Calu3 (cell line): ENCODE data around the gene NAE1. TPM values are rescaled to one million over a fixed set of nuclear protein-coding genes. Genes with fewer than 3 reads are reported as not detected.
"Not testable (repeated sequence)": the region's sequence is repeated elsewhere in the genome, so short reads cannot be mapped to it uniquely, and the experiment has no call there.

Experiments used
- BruUV-seq: library from RNA; stranded (reverse); fragments of 400-500 nt; replicated peaks from 2 replicates; lab custom pipeline; 2021; lab: Mats Ljungman, UMichigan
- CTCF ChIA-PET: fragments of 300-600 bp; sonication (Branson Sonifier 250); formaldehyde crosslinking; loops from one replicate; lab custom pipeline; 2022; ENCODE audit warnings: antibody characterized with exemption; lab: Charles Lee
- DNase-seq: peaks from one replicate; pipeline ENCODE4 v3.0.0; 2022
- H3K27ac Mint-ChIP-seq: one replicate; pipeline ENCODE4 v1.8.0; 2022; ENCODE audit warnings: mixed read lengths; ENCODE audit not compliant: unreplicated experiment
- H3K27me3 Mint-ChIP-seq: one replicate; pipeline ENCODE4 v1.8.0; 2022; ENCODE audit warnings: mixed read lengths; ENCODE audit not compliant: unreplicated experiment
- H3K36me3 Mint-ChIP-seq: one replicate; pipeline ENCODE4 v1.8.0; 2022; ENCODE audit warnings: mild to moderate bottlenecking, moderate library complexity, mixed read lengths; ENCODE audit not compliant: insufficient read depth, unreplicated experiment
- H3K4me1 Mint-ChIP-seq: one replicate; pipeline ENCODE4 v1.8.0; 2022; ENCODE audit warnings: mild to moderate bottlenecking, low read depth, mixed read lengths; ENCODE audit not compliant: unreplicated experiment
- H3K4me3 Mint-ChIP-seq: one replicate; pipeline ENCODE4 v1.8.0; 2022; ENCODE audit warnings: mild to moderate bottlenecking, low read depth, moderate library complexity, mixed read lengths; ENCODE audit not compliant: unreplicated experiment
- H3K9me3 Mint-ChIP-seq: one replicate; pipeline ENCODE4 v1.8.0; 2022; ENCODE audit warnings: low read depth, mixed read lengths; ENCODE audit not compliant: unreplicated experiment
- CTCF ChIP-seq: fragments of 200-600 bp; IDR thresholded peaks from one replicate; pipeline ENCODE4 v1.8.0; 2022; ENCODE audit warnings: antibody characterized with exemption; ENCODE audit not compliant: unreplicated experiment
- intact Hi-C: fragments of 100-400 bp; cut with micrococcal nuclease; formaldehyde crosslinking; loops from one replicate; pipeline ENCODE4 v1.10.0; 2022; ENCODE audit not compliant: unreplicated experiment
- total RNA-seq: library from RNA; stranded (reverse); gene quantifications from 2 replicates; pipeline ENCODE4 v1.2.3, GENCODE V29; 2022

Gene NAE1
- total RNA-seq, 1 experiment from 2014 or later: 79.4 TPM

DNA sequence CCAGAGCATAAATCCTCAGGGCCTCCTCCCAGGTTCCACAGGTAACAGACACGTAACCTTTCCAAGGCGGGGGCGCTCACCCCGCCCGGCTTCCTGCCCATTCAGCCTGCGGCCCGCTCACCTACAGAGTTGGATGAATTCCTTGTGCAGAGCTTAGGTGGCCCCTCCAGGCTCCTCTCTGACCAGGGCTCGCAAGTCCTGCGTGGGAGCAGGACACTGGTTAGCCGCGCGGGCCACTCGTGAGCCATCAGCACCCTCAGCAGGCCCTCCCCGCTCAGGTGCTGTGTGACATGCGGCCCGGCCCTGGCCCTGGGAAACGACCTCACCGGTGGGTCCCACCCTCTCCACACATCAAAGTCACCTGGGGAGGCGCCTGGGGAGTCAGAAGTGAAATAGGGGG is 29.9 kb downstream of the NAE1 start:
- Mint-ChIP-seq H3K9me3 (no peaks in the 10 kb centered on the region), H3K4me3 (no peak overlapping the region), H3K27me3 (no peaks in the 10 kb centered on the region), H3K27ac (no peak overlapping the region), H3K36me3 (peaks cover 16% of the 10 kb centered on the region), H3K4me1 (no peaks in the 10 kb centered on the region)
- no peak for TF ChIP-seq CTCF
- no peak for DNase-seq
- intact Hi-C loops: no loop called here
- BruUV-seq: no TSS peak
- CTCF ChIA-PET: no interaction called here

GRCh38 chr16:66798161-66798560 is 32.6 kb downstream of the NAE1 start:
- H3K36me3 Mint-ChIP-seq: no peaks in the 10 kb centered on the region
- no TSS peak for BruUV-seq
- no peak for DNase-seq

DNA sequence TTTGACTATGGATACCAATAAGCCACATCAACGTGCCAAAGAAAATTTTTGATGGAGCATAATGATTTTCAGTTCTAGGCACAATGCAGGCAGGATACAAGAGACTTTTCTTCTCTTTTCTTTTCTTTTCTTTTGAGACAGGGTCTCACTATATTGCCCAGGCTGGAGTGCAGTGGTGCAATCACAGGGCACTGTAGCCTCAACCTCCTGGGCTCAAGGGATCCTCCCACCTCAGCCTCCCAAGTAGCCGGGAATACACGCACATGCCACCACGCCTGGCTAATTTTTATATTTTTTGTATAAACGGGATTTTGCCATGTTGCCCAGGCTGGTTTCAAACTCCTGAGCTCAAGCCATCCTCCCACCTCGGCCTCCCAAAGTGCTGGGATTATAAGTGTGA is 36.8 kb downstream of the NAE1 start:
- DNase-seq, H3K27ac Mint-ChIP-seq, H3K4me3 Mint-ChIP-seq, intact Hi-C loops, H3K4me1 Mint-ChIP-seq, H3K27me3 Mint-ChIP-seq, H3K36me3 Mint-ChIP-seq, BruUV-seq, CTCF ChIA-PET, H3K9me3 Mint-ChIP-seq: not testable (repeated sequence)

More at GRCh38 chr16:66798161-66798560, 32.6 kb downstream of the NAE1 start:
- H3K4me1 Mint-ChIP-seq: no peaks in the 10 kb centered on the region
- H3K4me3 Mint-ChIP-seq: no peak overlapping the region
- H3K27me3 Mint-ChIP-seq: no peaks in the 10 kb centered on the region
- intact Hi-C loops: no loop called here
- CTCF ChIA-PET: interaction anchor here (0.6 to 1.2 kb wide), 3 partner anchors 14 to 450 kb away, joined by 3 to 4 read pairs (median 3); no protein-coding TSS in a partner anchor
- H3K27ac Mint-ChIP-seq: no peak overlapping the region
- H3K9me3 Mint-ChIP-seq: no peaks in the 10 kb centered on the region
- TF ChIP-seq CTCF: no peak

- no peaks in the 10 kb centered on the region for H3K27me3 Mint-ChIP-seq
- intact Hi-C loops: no loop called here
- TF ChIP-seq CTCF: no peak
- no peaks in the 10 kb centered on the region for H3K4me1 Mint-ChIP-seq
- H3K36me3 Mint-ChIP-seq: no peaks in the 10 kb centered on the region
- H3K4me3 Mint-ChIP-seq: no peak overlapping the region
- BruUV-seq: no TSS peak
- H3K27ac Mint-ChIP-seq: no peak overlapping the region
- CTCF ChIA-PET: interaction anchor here (0.7 kb wide), 1 partner anchor 855 kb away, joined by 5 read pairs; no protein-coding TSS in a partner anchor
- DNase-seq: no peak
- no peaks in the 10 kb centered on the region for H3K9me3 Mint-ChIP-seq
These were observed 40.5 kb downstream of the NAE1 start for GRCh38 chr16:66790130-66790733.

GRCh38 chr16:66787427-66787826 is 43.3 kb downstream of the NAE1 start:
- Mint-ChIP-seq H3K27me3 (no peaks in the 10 kb centered on the region), H3K4me1 (no peaks in the 10 kb centered on the region), H3K9me3 (no peaks in the 10 kb centered on the region), H3K4me3 (no peak overlapping the region), H3K36me3 (no peaks in the 10 kb centered on the region), H3K27ac (no peak overlapping the region)
- CTCF ChIA-PET: no interaction called here
- no peak for TF ChIP-seq CTCF
- DNase-seq: no peak
- intact Hi-C loops: no loop called here
- no TSS peak for BruUV-seq
